Caco-2 (cell line): ENCODE measurements around the gene DIMT1. TPM values are rescaled to one million over a fixed set of nuclear protein-coding genes. Genes with fewer than 3 reads are reported as not detected.

Experiments used
- BruUV-seq: library from RNA; stranded (reverse); fragments of 400-500 nt; replicated peaks from 2 replicates; lab custom pipeline; 2021; lab: Mats Ljungman, UMichigan
- CTCF ChIA-PET: fragments of 300-600 bp; sonication (Branson Sonifier 250); formaldehyde crosslinking; loops from one replicate; lab custom pipeline; 2022; ENCODE audit warnings: antibody characterized with exemption; lab: Charles Lee
- POLR2A ChIA-PET: fragments of 300-600 bp; sonication (Branson Sonifier 250); formaldehyde crosslinking; loops from one replicate; lab custom pipeline; 2022; ENCODE audit warnings: antibody characterized with exemption; lab: Charles Lee
- DNase-seq, 2 experiments: peaks; one replicate each; pipeline versions ENCODE4 v3.0.0 to v3.0.0-alpha.2; 2020 to 2022
- H3K27me3 ChIP-seq: replicated peaks from 2 replicates; pipeline ENCODE4 v1.6.0; 2011; ENCODE audit warnings: low read length; ENCODE audit not compliant: control insufficient read depth, insufficient read depth
- H3K36me3 ChIP-seq: 2 replicates; pipeline ENCODE4 v1.5.1; 2011; ENCODE audit warnings: low read length; ENCODE audit not compliant: control insufficient read depth, insufficient read depth
- H3K4me1 ChIP-seq: fragments of 250-450 bp; sonication (Bioruptor Pico); 2 replicates; pipeline ENCODE4 v1.5.1; 2020; ENCODE audit warnings: mild to moderate bottlenecking
- H3K4me3 ChIP-seq: 2 replicates; pipeline ENCODE4 v1.5.1; 2011; ENCODE audit warnings: low read depth, mild to moderate bottlenecking, control low read depth, low read length
- H3K9me3 ChIP-seq: fragments of 250-450 bp; sonication (Bioruptor Pico); 2 replicates; pipeline ENCODE4 v1.5.1; 2020; ENCODE audit warnings: mild to moderate bottlenecking, moderate library complexity
- H3K27ac Mint-ChIP-seq: one replicate; pipeline ENCODE4 v1.8.0; 2022; ENCODE audit warnings: mixed read lengths; ENCODE audit not compliant: unreplicated experiment
- H3K27me3 Mint-ChIP-seq: one replicate; pipeline ENCODE4 v1.8.0; 2022; ENCODE audit warnings: mixed read lengths; ENCODE audit not compliant: insufficient read depth, unreplicated experiment
- H3K36me3 Mint-ChIP-seq: one replicate; pipeline ENCODE4 v1.8.0; 2022; ENCODE audit warnings: mild to moderate bottlenecking, mixed read lengths; ENCODE audit not compliant: insufficient read depth, unreplicated experiment
- H3K4me1 Mint-ChIP-seq: one replicate; pipeline ENCODE4 v1.8.0; 2022; ENCODE audit warnings: low read depth, mixed read lengths; ENCODE audit not compliant: unreplicated experiment
- H3K4me3 Mint-ChIP-seq: one replicate; pipeline ENCODE4 v1.8.0; 2022; ENCODE audit warnings: mild to moderate bottlenecking, moderate library complexity, mixed read lengths; ENCODE audit not compliant: unreplicated experiment
- H3K9me3 Mint-ChIP-seq: one replicate; pipeline ENCODE4 v1.8.0; 2022; ENCODE audit warnings: mixed read lengths; ENCODE audit not compliant: unreplicated experiment
- intact Hi-C: fragments of 100-400 bp; cut with micrococcal nuclease; formaldehyde crosslinking; loops from one replicate; pipeline ENCODE4 v1.10.0; 2022; ENCODE audit not compliant: unreplicated experiment
- total RNA-seq: library from RNA; stranded (reverse); gene quantifications from 2 replicates; pipeline ENCODE4 v1.2.3, GENCODE V29; 2022
- TF ChIP-seq, protein P1 (sequence below), 2 experiments: fragments of 200-600 bp in 1 of 2; IDR thresholded peaks; 1 replicate in 1 of 2; 2 replicates in 1 of 2; pipeline versions ENCODE4 v1.5.1 to v1.8.0; 2011 to 2022; ENCODE audit warnings: antibody characterized with exemption in 1 of 2, control low read depth in 1 of 2, inconsistent platforms in 1 of 2, low read depth in 1 of 2, low read length in 1 of 2, mild to moderate bottlenecking in 1 of 2, moderate library complexity in 1 of 2; ENCODE audit not compliant: insufficient read depth in 1 of 2, severe bottlenecking in 1 of 2, unreplicated experiment in 1 of 2

DIMT1 gene
- total RNA-seq, 1 experiment from 2014 or later, result 33.4 TPM

- TF ChIP-seq, protein P1, sequence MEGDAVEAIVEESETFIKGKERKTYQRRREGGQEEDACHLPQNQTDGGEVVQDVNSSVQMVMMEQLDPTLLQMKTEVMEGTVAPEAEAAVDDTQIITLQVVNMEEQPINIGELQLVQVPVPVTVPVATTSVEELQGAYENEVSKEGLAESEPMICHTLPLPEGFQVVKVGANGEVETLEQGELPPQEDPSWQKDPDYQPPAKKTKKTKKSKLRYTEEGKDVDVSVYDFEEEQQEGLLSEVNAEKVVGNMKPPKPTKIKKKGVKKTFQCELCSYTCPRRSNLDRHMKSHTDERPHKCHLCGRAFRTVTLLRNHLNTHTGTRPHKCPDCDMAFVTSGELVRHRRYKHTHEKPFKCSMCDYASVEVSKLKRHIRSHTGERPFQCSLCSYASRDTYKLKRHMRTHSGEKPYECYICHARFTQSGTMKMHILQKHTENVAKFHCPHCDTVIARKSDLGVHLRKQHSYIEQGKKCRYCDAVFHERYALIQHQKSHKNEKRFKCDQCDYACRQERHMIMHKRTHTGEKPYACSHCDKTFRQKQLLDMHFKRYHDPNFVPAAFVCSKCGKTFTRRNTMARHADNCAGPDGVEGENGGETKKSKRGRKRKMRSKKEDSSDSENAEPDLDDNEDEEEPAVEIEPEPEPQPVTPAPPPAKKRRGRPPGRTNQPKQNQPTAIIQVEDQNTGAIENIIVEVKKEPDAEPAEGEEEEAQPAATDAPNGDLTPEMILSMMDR (IDR thresholded peaks at IDR 0.05; ENCODE audit: insufficient read depth in 1 of 2, low read depth in 1 of 2, low read length in 1 of 2, severe bottlenecking in 1 of 2, unreplicated experiment in 1 of 2), result no peak
- H3K9me3 Mint-ChIP-seq, result no peaks in the 10 kb centered on the region
- intact Hi-C loops, result no loop called here
- ChIA-PET POLR2A (interaction anchor here (2.0 kb wide), 1 partner anchor 17 kb away, joined by 12 read pairs; the partner anchor contains the start of gene DIMT1), CTCF (interaction anchor here (1.3 kb wide), 1 partner anchor 17 kb away, joined by 4 read pairs; the partner anchor contains the start of gene DIMT1)
- H3K36me3 Mint-ChIP-seq, result peaks cover 67% of the 10 kb centered on the region
- no peak overlapping the region for H3K27ac Mint-ChIP-seq
- H3K4me3 ChIP-seq, result no peak overlapping the region
- no peaks in the 10 kb centered on the region for H3K27me3 ChIP-seq
- no TSS peak for BruUV-seq
- no peaks in the 10 kb centered on the region for H3K9me3 ChIP-seq
- no peaks in the 10 kb centered on the region for H3K27me3 Mint-ChIP-seq
- peaks cover 5% of the 10 kb centered on the region for H3K36me3 ChIP-seq
- H3K4me1 Mint-ChIP-seq, result no peaks in the 10 kb centered on the region
- DNase-seq, result no peak
- H3K4me3 Mint-ChIP-seq, result no peak overlapping the region
- H3K4me1 ChIP-seq, result 0 out of 2 replicates have a peak, but pooled peaks cover 7% of the 10 kb centered on the region
Observed at GRCh38 chr5:62386824-62387223, 16.9 kb downstream of the DIMT1 start.

DNA sequence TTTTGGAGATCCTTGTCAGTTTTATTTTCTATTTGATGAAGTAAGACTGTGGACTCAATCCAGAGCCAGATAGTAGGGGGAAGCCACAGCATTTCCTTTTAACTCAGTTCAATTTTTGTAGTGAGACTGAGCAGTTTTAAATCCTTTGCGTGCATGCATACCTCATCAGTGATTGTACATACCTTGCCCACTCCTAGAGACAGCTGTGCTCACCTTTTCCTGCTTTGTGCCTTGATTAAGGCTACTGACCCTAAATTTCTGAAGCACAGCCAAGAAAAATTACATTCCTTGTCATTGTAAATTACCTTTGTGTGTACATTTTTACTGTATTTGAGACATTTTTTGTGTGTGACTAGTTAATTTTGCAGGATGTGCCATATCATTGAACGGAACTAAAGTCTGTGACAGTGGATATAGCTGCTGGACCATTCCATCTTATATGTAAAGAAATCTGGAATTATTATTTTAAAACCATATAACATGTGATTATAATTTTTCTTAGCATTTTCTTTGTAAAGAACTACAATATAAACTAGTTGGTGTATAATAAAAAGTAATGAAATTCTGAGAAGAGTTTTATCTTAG, 17.8 kb downstream of the DIMT1 start:
- no peak for DNase-seq
- ChIA-PET CTCF (no interaction called here), POLR2A (interaction anchor here (0.7 kb wide), 1 partner anchor 18 kb away, joined by 5 read pairs; the partner anchor contains the start of gene DIMT1)
- peaks cover 69% of the 10 kb centered on the region for H3K36me3 Mint-ChIP-seq
- H3K4me3 Mint-ChIP-seq, result no peak overlapping the region
- intact Hi-C loops, result no loop called here
- Histone ChIP-seq H3K27me3 (no peaks in the 10 kb centered on the region), H3K36me3 (peaks cover 5% of the 10 kb centered on the region), H3K4me3 (no peak overlapping the region), H3K9me3 (no peaks in the 10 kb centered on the region), H3K4me1 (0 out of 2 replicates have a peak, but pooled peaks cover 7% of the 10 kb centered on the region)
- no peaks in the 10 kb centered on the region for H3K9me3 Mint-ChIP-seq
- no peaks in the 10 kb centered on the region for H3K4me1 Mint-ChIP-seq
- BruUV-seq, result TSS peak; percentile 28
- peak overlapping the region; percentile 61 for H3K27ac Mint-ChIP-seq
- TF ChIP-seq, protein P1 (IDR thresholded peaks at IDR 0.05; ENCODE audit: insufficient read depth in 1 of 2, low read depth in 1 of 2, low read length in 1 of 2, severe bottlenecking in 1 of 2, unreplicated experiment in 1 of 2), result no peak
- H3K27me3 Mint-ChIP-seq, result no peaks in the 10 kb centered on the region

DNA sequence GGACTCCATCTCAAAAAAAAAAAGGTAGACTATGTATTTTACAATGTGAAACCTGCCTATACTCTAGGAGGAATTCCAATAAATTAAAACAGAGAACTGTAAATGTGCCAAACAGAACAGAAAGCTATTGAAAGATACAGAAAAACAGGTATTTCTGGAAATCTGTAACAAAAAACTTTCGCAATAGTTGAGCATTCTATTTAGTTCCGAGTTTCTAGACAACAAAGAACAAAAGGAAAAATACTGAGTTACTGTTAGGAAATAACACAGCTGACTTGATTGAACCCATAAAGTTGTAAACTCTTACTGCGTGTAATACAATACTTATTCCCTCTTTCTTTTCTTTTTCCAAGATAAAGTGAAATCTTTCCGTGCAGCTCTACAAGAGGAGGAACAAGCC, 18.6 kb downstream of the DIMT1 start:
- no peaks in the 10 kb centered on the region for H3K9me3 ChIP-seq
- POLR2A ChIA-PET, result interaction anchor here (0.7 kb wide), 1 partner anchor 19 kb away, joined by 5 read pairs; the partner anchor contains the start of gene DIMT1
- H3K27me3 ChIP-seq, result no peaks in the 10 kb centered on the region
- H3K9me3 Mint-ChIP-seq, result no peaks in the 10 kb centered on the region
- BruUV-seq, result no TSS peak
- H3K4me3 Mint-ChIP-seq, result no peak overlapping the region
- H3K27ac Mint-ChIP-seq, result peak overlapping the region; percentile 61
- no peaks in the 10 kb centered on the region for H3K27me3 Mint-ChIP-seq
- CTCF ChIA-PET, result no interaction called here
- DNase-seq, result peak in 1 of 2 experiments; percentile 19
- peaks cover 5% of the 10 kb centered on the region for H3K36me3 ChIP-seq
- no peak overlapping the region for H3K4me3 ChIP-seq
- no peaks in the 10 kb centered on the region for H3K4me1 Mint-ChIP-seq
- TF ChIP-seq, protein P1 (IDR thresholded peaks at IDR 0.05; ENCODE audit: insufficient read depth in 1 of 2, low read depth in 1 of 2, low read length in 1 of 2, severe bottlenecking in 1 of 2, unreplicated experiment in 1 of 2), result no peak
- H3K36me3 Mint-ChIP-seq, result peaks cover 69% of the 10 kb centered on the region
- intact Hi-C loops, result no loop called here
- 0 out of 2 replicates have a peak, but pooled peaks cover 7% of the 10 kb centered on the region for H3K4me1 ChIP-seq
